ENCODE results near the gene KCNJ6.
"Not testable (repeated sequence)": the region's sequence is repeated elsewhere in the genome, so short reads cannot be mapped to it uniquely, and the experiment has no call there.

KCNJ6 gene

DNA sequence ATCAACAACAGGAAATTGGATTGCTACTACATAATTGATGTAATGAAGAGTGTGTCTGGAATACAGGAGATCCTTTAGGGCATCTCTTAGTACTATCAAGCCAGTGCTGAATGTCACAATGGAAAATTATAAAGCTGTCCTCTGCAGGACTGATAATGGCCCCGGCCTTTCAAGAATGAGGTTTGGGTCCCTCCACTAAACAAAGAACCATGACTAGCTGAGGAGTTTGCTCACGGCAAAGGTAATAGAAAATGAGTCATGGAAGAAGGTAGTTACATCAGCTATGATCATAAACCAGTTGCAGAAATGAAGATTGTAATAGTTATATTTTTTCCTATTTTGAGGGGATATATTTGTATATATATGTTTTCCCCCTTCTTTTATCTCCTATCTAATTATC, 145.8 kb downstream of the KCNJ6 start:
- no peak for DNase-seq (ENCODE audit: low read depth in 2 of 2)

DNA sequence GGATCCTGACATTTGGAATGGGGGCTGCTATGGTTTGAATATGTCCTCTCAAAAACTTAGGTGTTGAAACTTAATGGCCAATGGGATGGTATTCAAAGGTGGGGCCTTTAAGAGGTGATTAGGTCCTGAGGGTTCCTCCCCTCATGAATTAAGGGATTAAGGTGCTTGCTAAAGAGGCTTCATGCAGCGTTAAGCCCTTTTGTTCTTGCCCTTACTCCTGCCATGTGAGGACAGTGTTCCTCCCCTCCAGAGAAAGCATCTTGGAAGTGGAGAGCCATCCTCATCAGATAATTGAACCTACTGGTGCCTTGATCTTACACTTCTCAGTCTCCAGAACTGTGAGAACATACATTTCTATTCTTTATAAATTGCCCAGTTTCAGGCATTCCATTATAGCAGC, 146.6 kb downstream of the KCNJ6 start:
- DNase-seq (ENCODE audit: low read depth in 2 of 2), result no peak

DNA sequence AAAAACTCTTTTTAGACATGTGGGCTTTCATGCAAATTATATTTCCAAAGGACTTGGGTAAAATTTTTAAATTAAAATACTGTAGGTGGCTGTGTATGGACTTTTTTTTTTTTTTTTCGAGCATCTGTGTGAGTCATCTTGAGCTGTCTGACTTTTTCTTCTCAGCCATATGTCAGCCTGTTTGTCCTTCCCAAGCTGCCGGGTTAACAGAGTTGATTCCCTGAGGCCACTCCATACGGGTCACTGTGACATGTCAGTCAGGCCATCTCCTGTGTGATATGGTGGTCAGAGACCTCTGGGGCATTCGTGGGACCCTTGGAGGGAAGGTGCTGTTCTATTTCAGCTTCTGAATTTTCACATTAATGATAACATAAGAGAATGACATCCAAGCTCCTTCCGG, 148.3 kb downstream of the KCNJ6 start:
- DNase-seq (ENCODE audit: low read depth in 2 of 2), result no peak

- no peak for DNase-seq (ENCODE audit: low read depth in 2 of 2)
Measured at GRCh38 chr21:37766129-37766528, 150.1 kb downstream of the KCNJ6 start.

DNA sequence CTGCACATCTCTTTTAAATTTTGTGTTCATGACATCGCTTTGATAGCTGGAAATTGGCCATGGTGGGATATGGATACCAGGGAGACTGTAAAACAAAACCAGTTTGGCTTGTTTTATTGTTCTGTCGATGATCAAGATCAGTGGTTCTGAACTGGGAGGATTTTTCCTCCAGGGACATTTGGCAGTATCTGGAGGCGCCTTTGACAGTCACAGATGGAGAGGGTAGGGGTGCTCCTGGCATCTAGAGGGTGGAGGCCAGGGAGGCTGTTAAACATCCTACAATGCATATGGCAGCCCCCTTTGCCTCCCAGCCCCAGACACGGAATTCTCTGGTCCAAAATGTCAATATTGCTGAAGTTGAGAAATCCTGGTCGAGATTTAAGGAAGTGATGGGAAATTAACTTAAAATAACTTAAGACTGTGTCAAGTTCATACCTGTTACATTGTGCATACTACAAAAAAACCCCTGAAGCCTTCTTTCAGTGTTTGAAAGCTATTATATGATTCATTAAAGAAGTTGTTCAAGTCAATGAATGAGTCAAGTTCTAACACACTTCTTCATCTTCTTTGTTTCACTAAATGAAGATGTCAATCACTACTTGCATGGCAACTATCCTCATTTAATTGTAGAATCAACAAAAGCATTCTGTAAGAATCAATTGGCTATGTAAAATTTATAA, 150.9 kb downstream of the KCNJ6 start:
- DNase-seq (ENCODE audit: low read depth in 2 of 2), result no peak

DNA sequence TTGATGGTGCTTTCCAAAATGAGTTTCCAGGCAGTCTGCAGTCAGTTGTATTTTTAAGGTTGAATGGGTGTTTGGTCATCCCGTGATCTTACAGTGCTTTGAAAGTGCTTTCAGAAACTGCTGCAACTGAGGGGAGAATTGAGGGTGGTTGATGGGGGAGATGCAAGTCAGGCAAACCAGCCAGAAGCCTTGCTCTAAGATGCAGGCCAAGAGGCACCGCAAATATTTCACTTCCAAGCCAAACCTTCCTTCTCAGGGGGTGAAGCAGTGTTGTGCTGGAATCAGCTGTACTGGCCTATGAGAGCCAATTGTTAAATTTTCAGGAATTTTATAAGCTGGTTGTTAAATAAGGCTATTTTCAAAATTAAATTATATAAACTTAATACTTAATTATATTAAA, 151.6 kb downstream of the KCNJ6 start:
- no peak for DNase-seq (ENCODE audit: low read depth in 2 of 2)

- DNase-seq (ENCODE audit: low read depth in 2 of 2), result no peak
Measured at GRCh38 chr21:37763298-37763697, 153.0 kb downstream of the KCNJ6 start.

- DNase-seq (ENCODE audit: low read depth in 2 of 2), result no peak
Measured at GRCh38 chr21:37762606-37763005, 153.7 kb downstream of the KCNJ6 start.

GRCh38 chr21:37761406-37761805, 154.9 kb downstream of the KCNJ6 start:
- not testable (repeated sequence) for DNase-seq (ENCODE audit: low read depth in 2 of 2)

DNA sequence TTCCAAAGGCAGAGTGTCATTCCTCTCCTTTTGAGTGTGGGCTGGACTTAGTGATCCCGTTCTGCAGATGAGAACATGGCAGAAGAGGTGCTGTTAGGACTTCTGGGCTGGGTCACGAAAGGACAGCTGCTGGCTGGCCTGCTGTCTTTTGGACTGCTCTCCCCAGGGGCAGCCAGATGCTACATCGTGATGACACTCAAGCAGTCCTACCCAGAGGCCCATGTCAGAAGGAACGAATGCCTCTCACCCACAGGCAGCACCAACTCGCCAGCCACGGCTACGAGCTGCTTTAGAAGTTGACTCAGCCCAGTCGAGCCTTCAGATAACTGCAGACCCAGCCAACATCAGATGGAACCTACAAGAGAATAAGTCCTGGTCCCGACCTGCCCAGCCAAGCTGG, 156.5 kb downstream of the KCNJ6 start:
- no peak for DNase-seq (ENCODE audit: low read depth in 2 of 2)

- no peak for DNase-seq (ENCODE audit: low read depth in 2 of 2)
Measured at GRCh38 chr21:37758982-37759381, 157.3 kb downstream of the KCNJ6 start.

DNA sequence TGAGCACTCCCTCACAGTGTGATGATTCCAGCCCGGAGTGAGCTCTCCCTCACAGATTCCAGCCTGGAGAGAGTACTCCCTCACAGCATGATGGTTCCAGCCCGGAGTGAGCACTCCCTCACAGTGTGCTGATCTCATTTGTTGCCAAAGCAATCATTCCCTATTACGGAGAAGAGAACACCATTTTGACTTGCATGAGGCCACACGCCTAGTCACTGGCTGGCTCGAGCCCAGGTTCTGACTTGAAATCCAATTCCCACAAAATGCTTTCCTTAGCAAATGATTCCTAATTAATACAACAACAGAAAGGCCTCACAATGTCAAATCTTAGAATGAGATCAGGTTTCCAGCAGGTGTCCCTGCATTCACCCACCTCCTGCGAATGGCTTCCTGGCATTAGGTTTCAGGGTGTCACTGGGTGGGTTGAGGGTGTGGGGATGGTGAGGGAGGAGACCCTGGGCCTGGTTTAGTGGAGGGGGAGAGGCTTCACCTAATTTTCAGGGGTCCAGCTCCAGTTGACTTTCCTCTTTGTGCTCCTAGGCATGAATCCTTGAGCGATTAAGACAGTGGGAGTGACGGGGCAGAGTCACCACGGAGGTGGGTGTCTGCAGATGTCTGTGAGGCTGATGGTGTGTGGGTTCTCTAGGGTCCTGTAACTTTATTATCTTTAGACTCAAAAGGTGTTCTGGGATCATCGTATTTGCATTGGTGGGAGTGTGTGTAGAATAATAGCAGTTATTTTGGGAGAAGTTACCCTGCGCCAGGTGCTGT, 158.5 kb downstream of the KCNJ6 start:
- DNase-seq (ENCODE audit: low read depth in 2 of 2), result no peak

DNA sequence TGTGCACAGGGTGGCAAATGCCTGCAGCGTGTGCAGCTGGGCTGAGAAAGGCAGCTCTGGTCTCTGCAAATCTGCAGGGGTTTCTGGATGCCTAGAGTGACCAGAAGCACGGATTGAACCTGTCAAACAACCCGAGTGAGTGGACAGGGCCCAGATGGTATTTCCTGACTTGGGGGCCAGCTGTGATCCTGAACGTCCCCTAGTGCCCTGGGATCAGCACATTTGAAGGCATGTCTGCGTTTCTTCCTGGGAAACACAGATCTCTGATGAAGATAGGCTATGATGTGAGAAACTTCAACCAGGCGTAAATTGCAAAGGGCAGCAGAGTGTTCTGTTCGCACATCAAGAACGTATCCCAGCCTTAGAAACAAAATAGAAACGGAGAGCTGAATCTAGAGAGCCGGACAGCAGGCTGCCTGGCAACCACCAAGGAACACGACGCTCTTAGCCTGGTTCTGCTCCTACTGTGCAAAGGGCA, 163.1 kb downstream of the KCNJ6 start:
- DNase-seq (ENCODE audit: low read depth in 2 of 2), result no peak

GRCh38 chr21:37751268-37751975, 164.8 kb downstream of the KCNJ6 start:
- no peak for DNase-seq (ENCODE audit: low read depth in 2 of 2)

- no peak for DNase-seq (ENCODE audit: low read depth in 2 of 2)
Measured at GRCh38 chr21:37749132-37749531, 167.1 kb downstream of the KCNJ6 start.

- DNase-seq (ENCODE audit: low read depth in 2 of 2), result no peak
Measured at GRCh38 chr21:37748351-37748750, 167.9 kb downstream of the KCNJ6 start.

- DNase-seq (ENCODE audit: low read depth in 2 of 2), result no peak
Measured at GRCh38 chr21:37746849-37747248, 169.4 kb downstream of the KCNJ6 start.

DNA sequence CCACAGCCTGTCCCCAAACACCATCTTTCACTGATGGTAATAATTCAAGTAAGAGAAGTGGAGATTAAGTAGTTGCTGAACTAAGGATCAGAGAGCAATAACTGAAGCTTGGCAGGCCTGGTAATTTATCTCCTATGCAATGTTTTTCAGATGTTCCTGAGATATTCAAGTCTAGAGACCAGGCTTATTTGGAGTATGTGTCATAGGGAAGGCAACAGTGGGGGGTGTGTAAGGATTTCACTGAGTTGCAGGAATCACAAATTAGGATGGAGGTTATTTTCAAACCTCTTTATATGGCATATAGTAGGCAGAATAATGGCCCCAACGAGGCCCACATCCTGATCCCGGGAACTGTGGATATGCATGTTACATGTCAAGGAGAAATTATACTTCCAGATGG, 171.7 kb downstream of the KCNJ6 start:
- no peak for DNase-seq (ENCODE audit: low read depth in 2 of 2)

DNA sequence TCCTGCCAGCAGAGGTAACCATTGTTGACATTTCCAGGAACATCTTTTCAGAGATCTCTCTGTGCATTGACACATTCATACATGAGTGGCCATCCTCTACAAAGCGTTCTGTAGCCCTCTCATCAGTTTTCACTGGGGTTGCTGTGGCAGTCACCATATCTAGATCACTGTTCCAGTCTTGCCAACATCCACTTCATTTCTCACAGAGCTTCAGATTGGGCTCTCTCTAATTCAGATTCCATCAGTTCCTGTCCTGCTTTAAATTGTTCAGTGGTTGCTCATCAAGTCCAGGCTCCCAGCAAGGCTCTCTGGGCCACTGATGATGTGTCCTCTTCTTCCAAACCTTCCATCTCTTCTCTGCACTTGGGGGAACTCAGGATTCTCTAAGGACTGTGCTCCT, 173.7 kb downstream of the KCNJ6 start:
- no peak for DNase-seq (ENCODE audit: low read depth in 2 of 2)

GRCh38 chr21:37742115-37742514, 174.1 kb downstream of the KCNJ6 start:
- no peak for DNase-seq (ENCODE audit: low read depth in 2 of 2)

DNA sequence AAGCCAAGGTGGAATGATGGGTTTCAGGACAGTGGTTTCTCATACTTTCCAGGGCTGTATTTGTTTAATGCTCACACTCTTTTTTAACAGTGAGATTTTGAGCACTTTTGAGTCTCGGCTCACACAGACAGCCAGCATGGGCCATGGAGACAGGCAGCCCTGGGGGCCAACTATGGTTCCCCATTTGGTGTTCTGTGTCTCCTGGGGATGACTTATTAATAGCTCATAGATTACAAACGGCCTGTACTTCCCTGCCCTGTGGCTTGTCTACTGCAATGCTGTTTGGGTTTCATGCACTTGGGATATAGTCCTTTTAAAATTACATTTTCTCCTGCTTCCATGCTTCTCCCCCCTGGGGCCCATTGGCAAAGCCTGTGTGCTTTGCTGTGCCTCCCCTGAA, 178.3 kb downstream of the KCNJ6 start:
- no peak for DNase-seq (ENCODE audit: low read depth in 2 of 2)

DNA sequence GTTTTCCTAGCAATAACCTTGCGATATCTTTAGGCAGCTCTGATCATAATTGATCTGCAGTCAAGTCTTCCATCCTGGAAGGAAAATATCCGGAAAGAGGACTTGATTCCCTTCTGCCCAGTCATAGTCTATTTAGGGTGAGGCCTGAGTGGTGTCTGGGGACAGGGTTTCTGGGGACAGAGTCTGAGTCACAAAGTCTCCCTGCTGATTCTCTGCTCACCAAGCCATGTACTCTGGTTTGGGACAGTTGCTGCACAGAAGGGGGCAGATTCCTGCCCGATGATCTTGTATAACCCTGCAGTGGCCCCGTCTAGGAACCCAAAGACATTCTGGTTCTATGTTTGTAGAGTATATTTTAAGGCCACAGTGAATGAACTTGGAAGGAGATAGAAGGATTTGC, 178.8 kb downstream of the KCNJ6 start:
- DNase-seq (ENCODE audit: low read depth in 2 of 2), result no peak

DNA sequence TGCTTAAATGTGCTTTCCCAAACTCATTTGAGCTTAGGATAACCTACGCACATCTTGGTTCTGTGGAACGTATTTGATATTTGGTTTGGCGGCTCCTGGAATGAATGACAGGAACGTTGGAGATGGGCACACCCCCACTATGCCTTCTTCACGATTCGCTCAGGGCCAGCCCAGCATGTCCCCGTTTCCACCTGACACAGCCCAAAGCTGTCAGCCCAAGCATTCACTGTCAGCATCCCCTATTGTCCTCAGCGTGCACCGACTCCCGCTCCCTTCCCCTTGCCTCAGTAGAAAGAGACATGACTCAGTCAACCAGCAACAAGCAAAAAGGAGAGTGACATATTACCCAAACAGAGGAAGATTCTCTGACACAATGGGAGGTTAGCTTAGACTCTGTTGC, 181.4 kb downstream of the KCNJ6 start:
- DNase-seq (ENCODE audit: low read depth in 2 of 2), result no peak

Measured in activated CD4-positive, alpha-beta T cell treated with anti-CD3 and anti-CD28 coated beads for 24 hours (primary cell).